Body of pancreas (tissue), 4 donors: Measurements from ENCODE around the gene MCM3. TPM values are rescaled to one million over a fixed set of nuclear protein-coding genes. Genes with fewer than 3 reads are reported as not detected.

ENCODE experiments used
- ATAC-seq: fragments of 150-250 bp; one replicate; pipeline ENCODE4 v1.9.1; 2016
- DNase-seq, 4 donors: peaks; one replicate each; pipeline ENCODE4 v3.0.0-alpha.2; 2019
- H3K27ac ChIP-seq, 4 donors: fragments of 200-600 bp; sonication (generic); 1 replicate in 3 of 4; 2 replicates in 1 of 4; pipeline versions ENCODE4 v1.5.1 to v1.6.1; 2016 to 2019; ENCODE audit warnings: mild to moderate bottlenecking in 1 of 4, mixed read lengths in 1 of 4, moderate library complexity in 1 of 4
- H3K27me3 ChIP-seq, 2 donors: fragments of 200-600 bp; sonication (generic); one replicate each; pipeline ENCODE4 v1.6.0; 2016; ENCODE audit warnings: mild to moderate bottlenecking in 1 of 2
- H3K36me3 ChIP-seq, 2 donors: fragments of 200-600 bp; sonication (generic); replicated peaks in 1 of 2; 2 replicates each; pipeline ENCODE4 v1.5.1; 2016; ENCODE audit warnings: low read depth in 2 of 2; ENCODE audit not compliant: insufficient read depth in 1 of 2
- H3K4me1 ChIP-seq: fragments of 200-600 bp; sonication (generic); one replicate; pipeline ENCODE4 v1.6.0; 2016
- H3K4me3 ChIP-seq, 2 donors: fragments of 200-600 bp; sonication (generic); 1 replicate in 1 of 2; 2 replicates in 1 of 2; pipeline ENCODE4 v1.5.1; 2016 to 2019
- H3K9me3 ChIP-seq, 3 donors: fragments of 200-600 bp; sonication (generic); 1 replicate in 2 of 3; 2 replicates in 1 of 3; pipeline ENCODE4 v1.5.1; 2016
- CTCF ChIP-seq, 7 experiments: fragments of 450-650 bp in 4 of 7; fragments of 200-600 bp in 3 of 7; sonication (generic) in 3 of 7; IDR thresholded peaks; one replicate each; pipeline ENCODE4 v1.5.1; 2016 to 2019; ENCODE audit warnings: antibody characterized with exemption in 7 of 7
- POLR2A ChIP-seq, 3 donors: fragments of 450-650 bp; IDR thresholded peaks; one replicate each; pipeline ENCODE4 v1.6.1; 2016; ENCODE audit warnings: antibody characterized with exemption in 3 of 3, mild to moderate bottlenecking in 2 of 3
- WGBS, 2 donors: methylation state at CpG; one replicate each; pipeline ENCODE4 v1.1.5; 2017; 5-methylcytosine and 5-hydroxymethylcytosine counted together
- intact Hi-C: fragments of 100-400 bp; cut with DNase I; formaldehyde crosslinking; loops from one replicate; pipeline ENCODE4 v1.15.1; 2023
- total RNA-seq, 2 donors: library from RNA; depleted of rRNA; stranded (reverse); fragments of >200 nt; gene quantifications; one replicate each; pipeline ENCODE4 v1.1.0, GENCODE V29; 2016

Gene MCM3
- total RNA-seq, 2 donors from 2014 or later, result 15.6 to 21.4 TPM

- Histone ChIP-seq H3K27me3 (no peaks in the 10 kb centered on the region), H3K36me3 (peaks cover 0 to 15% of the 10 kb centered on the region in 2 donors), H3K4me3 (no peak overlapping the region), H3K4me1 (no peaks in the 10 kb centered on the region), H3K9me3 (no peaks in the 10 kb centered on the region), H3K27ac (no peak overlapping the region)
- ATAC-seq (no peak), DNase-seq (no peak)
- intact Hi-C loops, result no loop called here
- WGBS, 2 donors, result 83 to 86% methylated on average over 9 of the region's 9 CpGs
- TF ChIP-seq POLR2A (IDR thresholded peaks at IDR 0.05), result no peak
- no peak for TF ChIP-seq CTCF (IDR thresholded peaks at IDR 0.05)
These were observed 21.8 kb downstream of the MCM3 start for GRCh38 chr6:52262620-52263344.

- no peak overlapping the region for H3K4me3 ChIP-seq
- ATAC-seq, result no peak
- no peaks in the 10 kb centered on the region for H3K4me1 ChIP-seq
- no peak for DNase-seq
- TF ChIP-seq POLR2A (IDR thresholded peaks at IDR 0.05), result no peak
- no peak for TF ChIP-seq CTCF (IDR thresholded peaks at IDR 0.05)
- 62 to 76% methylated on average over 6 of the region's 6 CpGs for WGBS, 2 donors
- no peak overlapping the region for H3K27ac ChIP-seq
- peaks cover 0 to 13% of the 10 kb centered on the region in 2 donors for H3K36me3 ChIP-seq
- no peaks in the 10 kb centered on the region for H3K27me3 ChIP-seq
- H3K9me3 ChIP-seq, result no peaks in the 10 kb centered on the region
- intact Hi-C loops, result no loop called here
These were observed 23.3 kb downstream of the MCM3 start for GRCh38 chr6:52261229-52261628.

GRCh38 chr6:52260634-52261033, 23.9 kb downstream of the MCM3 start:
- Histone ChIP-seq H3K27me3 (no peaks in the 10 kb centered on the region), H3K4me3 (no peak overlapping the region), H3K27ac (no peak overlapping the region), H3K36me3 (peaks cover 0 to 13% of the 10 kb centered on the region in 2 donors), H3K9me3 (no peaks in the 10 kb centered on the region), H3K4me1 (no peaks in the 10 kb centered on the region)
- intact Hi-C loops, result no loop called here
- WGBS, 2 donors, result 82 to 84% methylated on average over 3 of the region's 3 CpGs
- ATAC-seq (no peak), DNase-seq (no peak)
- no peak for TF ChIP-seq POLR2A (IDR thresholded peaks at IDR 0.05)
- TF ChIP-seq CTCF (IDR thresholded peaks at IDR 0.05), result no peak

- ATAC-seq (no peak), DNase-seq (no peak)
- no peaks in the 10 kb centered on the region for H3K9me3 ChIP-seq
- WGBS, 2 donors, result 86 to 88% methylated on average over 2 of the region's 2 CpGs
- H3K27ac ChIP-seq, result no peak overlapping the region
- H3K4me1 ChIP-seq, result no peaks in the 10 kb centered on the region
- TF ChIP-seq POLR2A (IDR thresholded peaks at IDR 0.05) (no peak), CTCF (IDR thresholded peaks at IDR 0.05) (no peak)
- intact Hi-C loops, result no loop called here
- no peaks in the 10 kb centered on the region for H3K27me3 ChIP-seq
- H3K4me3 ChIP-seq, result no peak overlapping the region
- H3K36me3 ChIP-seq, result no peaks in the 10 kb centered on the region
These were observed 29.1 kb downstream of the MCM3 start for GRCh38 chr6:52255434-52255833.
